K562 (cell line): ENCODE data around the gene AKT1. TPM values are rescaled to one million over a fixed set of nuclear protein-coding genes. Genes with fewer than 3 reads are reported as not detected.

ENCODE experiments used
- ATAC-seq: fragments of 200-7000 bp; cut with Tn5 transposase; 3 replicates; pipeline ENCODE4 v1.9.1; 2020; ENCODE audit warnings: moderate library complexity
- BruUV-seq: library from RNA; stranded (reverse); fragments of 400-500 nt; replicated peaks from 2 replicates; lab custom pipeline; 2021; lab: Mats Ljungman, UMichigan
- CTCF ChIA-PET: fragments of 300-600 bp; formaldehyde crosslinking; extraction: SDS; loops from one replicate; lab custom pipeline; 2021; ENCODE audit warnings: low intra/inter-chr PET ratio; lab: Yijun Ruan, JAX
- POLR2A ChIA-PET: fragments of 300-600, 350-650 bp; sonication (Branson Sonifier 250); formaldehyde crosslinking; extraction: SDS; loops from one replicate; lab custom pipeline; 2021; ENCODE audit warnings: antibody characterized with exemption, inconsistent platforms; lab: Yijun Ruan, JAX
- DNase-seq, 4 experiments: peaks; one replicate each; pipeline versions ENCODE4 v3.0.0 to v3.0.0-alpha.2; 2011 to 2018; ENCODE audit warnings: low spot score in 3 of 4, mixed read lengths in 3 of 4; ENCODE audit errors: extremely low read depth in 1 of 4
- FAIRE-seq: peaks from 2 replicates; lab custom pipeline; 2011; peaks lifted over from hg19 to GRCh38; lab: Jason Lieb, UNC
- H2AFZ ChIP-seq: 2 replicates; pipeline ENCODE4 v1.6.0; 2011; ENCODE audit warnings: low read depth, low read length, control low read depth, inconsistent platforms
- H3K27ac ChIP-seq: fragments of 200-600 bp; 3 replicates; pipeline ENCODE4 v1.8.0; 2011; ENCODE audit warnings: low read depth, mild to moderate bottlenecking, control low read depth, inconsistent platforms, low read length, moderate library complexity, mixed read lengths; ENCODE audit errors: extremely low read depth
- H3K27me3 ChIP-seq, 2 experiments: fragments of 300-600 bp in 1 of 2; 2 replicates in 1 of 2; 3 replicates in 1 of 2; pipeline versions ENCODE4 v1.6.0 to v1.8.0; 2011; ENCODE audit warnings: inconsistent platforms in 2 of 2, low read length in 2 of 2, mild to moderate bottlenecking in 1 of 2, mixed read lengths in 1 of 2, moderate library complexity in 1 of 2; ENCODE audit not compliant: control insufficient read depth in 2 of 2, insufficient read depth in 2 of 2
- H3K36me3 ChIP-seq: fragments of 300-600 bp; 3 replicates; pipeline ENCODE4 v1.8.0; 2011; ENCODE audit warnings: mild to moderate bottlenecking, low read length, inconsistent platforms; ENCODE audit not compliant: control insufficient read depth, insufficient read depth
- H3K4me1 ChIP-seq, 2 experiments: fragments of 200-600 bp in 1 of 2; replicated peaks in 1 of 2; 2 replicates in 1 of 2; 3 replicates in 1 of 2; pipeline versions ENCODE4 v1.5.1 to v1.8.0; 2011; ENCODE audit warnings: inconsistent platforms in 2 of 2, low read length in 2 of 2, mild to moderate bottlenecking in 1 of 2, mixed read lengths in 1 of 2, moderate library complexity in 1 of 2; ENCODE audit not compliant: control insufficient read depth in 2 of 2, insufficient read depth in 2 of 2
- H3K4me2 ChIP-seq: 2 replicates; pipeline ENCODE4 v1.6.1; 2011; ENCODE audit warnings: low read length, control low read depth, inconsistent platforms, mixed read lengths; ENCODE audit not compliant: insufficient read depth
- H3K4me3 ChIP-seq: fragments of 200-600 bp; sonication (generic), shearing (Covaris generic); 2 replicates; pipeline ENCODE4 v1.5.1; 2016; ENCODE audit warnings: control low read depth, inconsistent platforms
- H3K79me2 ChIP-seq: fragments of 200-600 bp; 3 replicates; pipeline ENCODE4 v1.8.0; 2011; ENCODE audit warnings: low read length, inconsistent platforms; ENCODE audit not compliant: control insufficient read depth, insufficient read depth
- H3K9ac ChIP-seq, 2 experiments: 2 replicates each; pipeline versions ENCODE4 v1.6.0 to v1.6.1; 2011; ENCODE audit warnings: low read depth in 2 of 2, low read length in 2 of 2, control low read depth in 1 of 2, inconsistent platforms in 1 of 2, mild to moderate bottlenecking in 1 of 2, mixed read lengths in 1 of 2; ENCODE audit not compliant: insufficient read depth in 1 of 2
- H3K9me1 ChIP-seq: one replicate; pipeline ENCODE4 v1.6.0; 2011; ENCODE audit warnings: inconsistent platforms, mild to moderate bottlenecking, low read length, moderate library complexity; ENCODE audit not compliant: control insufficient read depth, insufficient read depth
- H3K9me3 ChIP-seq: replicated peaks from 2 replicates; pipeline ENCODE4 v1.5.1; 2011; ENCODE audit warnings: low read depth, low read length, inconsistent platforms; ENCODE audit not compliant: control insufficient read depth, insufficient read depth
- H4K20me1 ChIP-seq: replicated peaks from 2 replicates; pipeline ENCODE4 v1.6.1; 2011; ENCODE audit warnings: low read length, inconsistent platforms, mixed read lengths; ENCODE audit not compliant: control insufficient read depth, insufficient read depth
- STAT5A ChIP-seq: IDR thresholded peaks from 2 replicates; pipeline ENCODE4 v1.6.1; 2012; ENCODE audit warnings: low read length, inconsistent platforms, borderline replicate concordance
- ZBTB7A ChIP-seq: IDR thresholded peaks from 2 replicates; pipeline ENCODE4 v1.6.1; 2011; ENCODE audit warnings: low read depth, mild to moderate bottlenecking, low read length, moderate library complexity, borderline replicate concordance; ENCODE audit not compliant: control insufficient read depth
- ZNF282 ChIP-seq: sonication (generic); formaldehyde crosslinking; IDR thresholded peaks from 2 replicates; pipeline ENCODE4 v1.8.1; 2023; ENCODE audit warnings: missing genetic modification reagents
- ZZZ3 ChIP-seq: fragments of 450-650 bp; IDR thresholded peaks from 2 replicates; pipeline ENCODE4 v1.6.1; 2016; ENCODE audit warnings: antibody characterized with exemption, mild to moderate bottlenecking, moderate library complexity
- WGBS: fragments of 100-300 bp; shearing (Covaris generic); methylation state at CpG from one replicate; pipeline ENCODE4 v1.1.6; 2016; ENCODE audit warnings: low coverage, mixed read lengths; ENCODE audit not compliant: insufficient coverage; ENCODE audit errors: missing lambda C conversion rate; 5-methylcytosine and 5-hydroxymethylcytosine counted together
- in situ Hi-C: fragments of 300-500 bp; cut with MboI; formaldehyde crosslinking; loops from 4 replicates; pipeline ENCODE4 v1.15.0; 2018; ENCODE audit warnings: inconsistent platforms, mixed read lengths
- intact Hi-C: fragments of 100-400 bp; cut with micrococcal nuclease; formaldehyde crosslinking; loops from 2 replicates; pipeline ENCODE4 v1.14.2; 2022
- polyA plus RNA-seq, 8 experiments: library from polyadenylated mRNA; depleted of rRNA in 4 of 8; stranded (reverse) in 5 of 8; unstranded in 3 of 8; fragments of >200 nt; fragmentation: Nextera tagmentation in 2 of 8; fragmentation: Illumina TruSeq in 1 of 8; extraction: Ambion mirVana in 2 of 8; extraction: Trizol in 1 of 8; gene quantifications; 2 replicates each; pipeline versions ENCODE4 v1.2.1 to v1.2.3, GENCODE V29; 2011 to 2014; ENCODE audit warnings: inconsistent platforms in 1 of 8, missing spikeins in 1 of 8
- total RNA-seq, 7 experiments: library from RNA; depleted of rRNA in 6 of 7; stranded (reverse); fragments of >200 nt in 6 of 7; fragmentation: Illumina TruSeq in 2 of 7; extraction: Trizol in 2 of 7; gene quantifications; 2 replicates each; pipeline versions ENCODE4 v1.2.1 to v1.2.3, GENCODE V29; 2011 to 2021; ENCODE audit warnings: low replicate concordance in 1 of 7
- TF ChIP-seq, protein P1 (sequence below): fragments of 450-650 bp; formaldehyde crosslinking; IDR thresholded peaks from 2 replicates; pipeline ENCODE4 v1.4.0; 2022; ENCODE audit warnings: missing genetic modification characterization

The AKT1 gene
- total and polyA plus RNA-seq, 9 of the 15 experiments (the other 6 are each of a cell fraction or from before 2014, with no cell fraction given): 0.49 to 132 (median 75.1) TPM

GRCh38 chr14:104826861-104827176 is 31.3 kb upstream of the AKT1 start:
- Histone ChIP-seq H3K27ac (no peak overlapping the region), H3K79me2 (no peaks in the 10 kb centered on the region), H3K4me1 (peaks cover 6 to 34% of the 10 kb centered on the region in 2 experiments; a peak in 3 of 5 replicates), H3K27me3 (no peaks in the 10 kb centered on the region), H3K9me1 (no peaks in the 10 kb centered on the region), H3K36me3 (no peaks in the 10 kb centered on the region), H3K4me3 (peak overlapping the region; percentile 25; the same call in 1 of the 2 replicates), H3K9me3 (no peaks in the 10 kb centered on the region), H2AFZ (no peak overlapping the region), H3K9ac (peak overlapping the region in 1 of 2 experiments; percentile 66; a peak in 2 of 4 replicates), H4K20me1 (no peaks in the 10 kb centered on the region; the same call in 1 of the 2 replicates), H3K4me2 (peak overlapping the region; percentile 63; the same call in 1 of the 2 replicates)
- CTCF ChIA-PET: interaction anchor here (0.7 to 1.8 kb wide), 2 partner anchors 58 to 478 kb away, joined by 3 to 13 read pairs; no protein-coding TSS in a partner anchor
- in situ Hi-C loops (no loop called here), intact Hi-C loops (loop anchor here (1.0 to 5.0 kb wide), 2 partner anchors 59 to 75 kb away; partner anchors contain the start of gene SIVA1)
- FAIRE-seq (no peak), ATAC-seq (no peak), DNase-seq (no peak)
- WGBS: 0% methylated on average over 4 of the region's 27 CpGs
- POLR2A ChIA-PET: interaction anchor here (1.1 kb wide), 1 partner anchor 74 kb away, joined by 7 read pairs; the partner anchor contains the start of gene SIVA1
- BruUV-seq: no TSS peak
- TF ChIP-seq ZNF282 (no peak), ZBTB7A (0 out of 2 replicates have a peak, but pooled peaks have one; percentile 11), STAT5A (no peak), ZZZ3 (no peak)
- TF ChIP-seq, protein P1, sequence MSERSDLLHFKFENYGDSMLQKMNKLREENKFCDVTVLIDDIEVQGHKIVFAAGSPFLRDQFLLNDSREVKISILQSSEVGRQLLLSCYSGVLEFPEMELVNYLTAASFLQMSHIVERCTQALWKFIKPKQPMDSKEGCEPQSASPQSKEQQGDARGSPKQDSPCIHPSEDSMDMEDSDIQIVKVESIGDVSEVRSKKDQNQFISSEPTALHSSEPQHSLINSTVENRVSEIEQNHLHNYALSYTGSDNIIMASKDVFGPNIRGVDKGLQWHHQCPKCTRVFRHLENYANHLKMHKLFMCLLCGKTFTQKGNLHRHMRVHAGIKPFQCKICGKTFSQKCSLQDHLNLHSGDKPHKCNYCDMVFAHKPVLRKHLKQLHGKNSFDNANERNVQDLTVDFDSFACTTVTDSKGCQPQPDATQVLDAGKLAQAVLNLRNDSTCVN: no peak
